Measurements from ENCODE around the gene BATF2.
"Not testable (repeated sequence)": the region's sequence is repeated elsewhere in the genome, so short reads cannot be mapped to it uniquely, and the experiment has no call there.

GRCh38 chr11:65003968-65004367, 7.2 kb upstream of the BATF2 start:
- TF ChIP-seq EZH2 (IDR thresholded peaks at IDR 0.05; ENCODE audit: borderline replicate concordance, low read length) = not testable (repeated sequence)
- TF ChIP-seq, protein P1, sequence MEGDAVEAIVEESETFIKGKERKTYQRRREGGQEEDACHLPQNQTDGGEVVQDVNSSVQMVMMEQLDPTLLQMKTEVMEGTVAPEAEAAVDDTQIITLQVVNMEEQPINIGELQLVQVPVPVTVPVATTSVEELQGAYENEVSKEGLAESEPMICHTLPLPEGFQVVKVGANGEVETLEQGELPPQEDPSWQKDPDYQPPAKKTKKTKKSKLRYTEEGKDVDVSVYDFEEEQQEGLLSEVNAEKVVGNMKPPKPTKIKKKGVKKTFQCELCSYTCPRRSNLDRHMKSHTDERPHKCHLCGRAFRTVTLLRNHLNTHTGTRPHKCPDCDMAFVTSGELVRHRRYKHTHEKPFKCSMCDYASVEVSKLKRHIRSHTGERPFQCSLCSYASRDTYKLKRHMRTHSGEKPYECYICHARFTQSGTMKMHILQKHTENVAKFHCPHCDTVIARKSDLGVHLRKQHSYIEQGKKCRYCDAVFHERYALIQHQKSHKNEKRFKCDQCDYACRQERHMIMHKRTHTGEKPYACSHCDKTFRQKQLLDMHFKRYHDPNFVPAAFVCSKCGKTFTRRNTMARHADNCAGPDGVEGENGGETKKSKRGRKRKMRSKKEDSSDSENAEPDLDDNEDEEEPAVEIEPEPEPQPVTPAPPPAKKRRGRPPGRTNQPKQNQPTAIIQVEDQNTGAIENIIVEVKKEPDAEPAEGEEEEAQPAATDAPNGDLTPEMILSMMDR (conservative IDR thresholded peaks at IDR 0.05 in 1 of 2, IDR thresholded peaks at IDR 0.05 in 1 of 2; ENCODE audit: extremely low read depth in 1 of 2, insufficient read depth in 1 of 2, low read depth in 1 of 2, low read length in 2 of 2) = not testable (repeated sequence)

Measured in mammary epithelial cell (primary cell).